PC-9 (cell line): ENCODE measurements around the gene FOXA3. TPM values are rescaled to one million over a fixed set of nuclear protein-coding genes. Genes with fewer than 3 reads are reported as not detected.

Experiments
- BruUV-seq: library from RNA; stranded (reverse); fragments of 400-500 nt; replicated peaks from 2 replicates; lab custom pipeline; 2021; lab: Mats Ljungman, UMichigan
- CTCF ChIA-PET: fragments of 300-600 bp; sonication (Branson Sonifier 250); formaldehyde crosslinking; loops from one replicate; lab custom pipeline; 2022; ENCODE audit warnings: antibody characterized with exemption; lab: Charles Lee
- POLR2A ChIA-PET: fragments of 300-600 bp; sonication (Branson Sonifier 250); formaldehyde crosslinking; loops from one replicate; lab custom pipeline; 2022; ENCODE audit warnings: antibody characterized with exemption; ENCODE audit not compliant: unreplicated experiment; lab: Charles Lee
- DNase-seq, 2 experiments: peaks; one replicate each; pipeline versions ENCODE4 v3.0.0 to v3.0.0-alpha.2; 2015 to 2022; ENCODE audit warnings: mixed read lengths in 1 of 2
- H2AFZ ChIP-seq: fragments of 200-600 bp; sonication (generic); 2 replicates; pipeline ENCODE4 v1.8.1; 2017; ENCODE audit warnings: antibody characterized with exemption
- H3F3A ChIP-seq: fragments of 200-600 bp; sonication (generic); 2 replicates; pipeline ENCODE4 v1.8.1; 2017; ENCODE audit warnings: antibody characterized with exemption, mild to moderate bottlenecking, low read depth; ENCODE audit not compliant: insufficient read depth
- H3K27ac ChIP-seq: fragments of 200-600 bp; sonication (generic); 2 replicates; pipeline ENCODE4 v1.6.1; 2016; ENCODE audit warnings: mixed run types
- H3K27me3 ChIP-seq: fragments of 200-600 bp; sonication (generic); 2 replicates; pipeline ENCODE4 v1.6.1; 2016; ENCODE audit warnings: low read depth, mixed run types; ENCODE audit not compliant: insufficient read depth
- H3K36me3 ChIP-seq: fragments of 200-600 bp; sonication (generic); 2 replicates; pipeline ENCODE4 v1.6.1; 2016; ENCODE audit warnings: low read depth, mixed run types
- H3K4me1 ChIP-seq: fragments of 200-600 bp; sonication (generic); replicated peaks from 2 replicates; pipeline ENCODE4 v1.6.1; 2016; ENCODE audit warnings: mixed run types; ENCODE audit not compliant: insufficient read depth
- H3K4me2 ChIP-seq: fragments of 200-600 bp; sonication (generic); 2 replicates; pipeline ENCODE4 v1.6.1; 2017; ENCODE audit warnings: mixed run types
- H3K4me3 ChIP-seq: fragments of 200-600 bp; sonication (generic); 2 replicates; pipeline ENCODE4 v1.6.1; 2016; ENCODE audit warnings: mixed run types
- H3K79me2 ChIP-seq: fragments of 200-600 bp; sonication (generic); 2 replicates; pipeline ENCODE4 v1.6.1; 2017; ENCODE audit warnings: low read depth, mixed run types
- H3K9me2 ChIP-seq: fragments of 200-600 bp; sonication (generic); 2 replicates; pipeline ENCODE4 v1.8.1; 2017; ENCODE audit warnings: mild to moderate bottlenecking; ENCODE audit not compliant: insufficient read depth
- H3K9me3 ChIP-seq: fragments of 200-600 bp; sonication (generic); 2 replicates; pipeline ENCODE4 v1.8.1; 2016; ENCODE audit warnings: low read depth; ENCODE audit not compliant: insufficient read depth
- H4K20me1 ChIP-seq: fragments of 200-600 bp; sonication (generic); 2 replicates; pipeline ENCODE4 v1.8.1; 2017; ENCODE audit not compliant: insufficient read depth
- CTCF ChIP-seq: fragments of 200-600 bp; sonication (generic); conservative IDR thresholded peaks from 2 replicates; pipeline ENCODE4 v1.6.1; 2017; ENCODE audit warnings: mixed run types, antibody characterized with exemption, mild to moderate bottlenecking, moderate library complexity
- EZH2 ChIP-seq: fragments of 200-600 bp; sonication (generic); IDR thresholded peaks from 2 replicates; pipeline ENCODE4 v1.8.0; 2017; ENCODE audit warnings: antibody characterized with exemption, low read depth
- intact Hi-C: fragments of 100-400 bp; cut with micrococcal nuclease; formaldehyde crosslinking; loops from one replicate; pipeline ENCODE4 v1.10.0; 2022; ENCODE audit not compliant: unreplicated experiment
- total RNA-seq: library from RNA; stranded (reverse); gene quantifications from 2 replicates; pipeline ENCODE4 v1.2.3, GENCODE V29; 2021

Gene FOXA3
- total RNA-seq, 1 experiment from 2014 or later = not detected

- Histone ChIP-seq H2AFZ (peak overlapping the region; percentile 97; the same call in 1 of the 2 replicates), H3F3A (peaks cover 39% of the 10 kb centered on the region), H3K36me3 (peaks cover 16% of the 10 kb centered on the region; the same call in 1 of the 2 replicates), H4K20me1 (no peaks in the 10 kb centered on the region), H3K9me2 (no peaks in the 10 kb centered on the region), H3K79me2 (peaks cover 17% of the 10 kb centered on the region), H3K27me3 (no peaks in the 10 kb centered on the region), H3K4me3 (peak overlapping the region; percentile 95; the same call in 1 of the 2 replicates), H3K4me1 (peaks cover 27% of the 10 kb centered on the region), H3K4me2 (peak overlapping the region; percentile 99), H3K27ac (no peak overlapping the region), H3K9me3 (no peaks in the 10 kb centered on the region)
- no TSS peak for BruUV-seq
- ChIA-PET CTCF (interaction anchor here (0.7 to 1.2 kb wide), 3 partner anchors 89 to 119 kb away, joined by 7 to 15 read pairs (median 13); partner anchors contain the start of gene DMPK), POLR2A (interaction anchor here (0.6 kb wide), 1 partner anchor 154 kb away, joined by 3 read pairs; no protein-coding TSS in a partner anchor)
- intact Hi-C loops = no loop called here
- TF ChIP-seq CTCF (no peak), EZH2 (no peak)
- no peak for DNase-seq
Observed at GRCh38 chr19:45901432-45901911, 37.3 kb downstream of the FOXA3 start.

- peaks cover 17% of the 10 kb centered on the region for H3K79me2 ChIP-seq
- H3K9me2 ChIP-seq = no peaks in the 10 kb centered on the region
- peak within 1 kb of the TSS; percentile 97 for H2AFZ ChIP-seq
- ChIA-PET CTCF (interaction anchor here (0.6 to 1.3 kb wide), 5 partner anchors 85 to 224 kb away, joined by 3 to 15 read pairs (median 4); partner anchors contain the start of gene DMPK), POLR2A (interaction anchor here (0.5 to 1.1 kb wide), 8 partner anchors 39 to 405 kb away, joined by 3 to 14 read pairs (median 4); partner anchors contain the start of genes CCDC61 and RTN2)
- intact Hi-C loops = no loop called here
- no peaks in the 10 kb centered on the region for H4K20me1 ChIP-seq
- no peak for DNase-seq
- BruUV-seq = no TSS peak
- H3K27me3 ChIP-seq = no peaks in the 10 kb centered on the region
- H3F3A ChIP-seq = peaks cover 41% of the 10 kb centered on the region
- H3K4me3 ChIP-seq = peak within 1 kb of the TSS; percentile 95
- H3K4me1 ChIP-seq = peaks cover 32% of the 10 kb centered on the region
- TF ChIP-seq CTCF = no peak
- no peak for TF ChIP-seq EZH2
- H3K27ac ChIP-seq = peak within 1 kb of the TSS; percentile 7
- H3K9me3 ChIP-seq = no peaks in the 10 kb centered on the region
- peak within 1 kb of the TSS; percentile 99 for H3K4me2 ChIP-seq
- H3K36me3 ChIP-seq = peaks cover 16% of the 10 kb centered on the region; the same call in 1 of the 2 replicates
Observed at GRCh38 chr19:45901912-45902650, 38.0 kb downstream of the FOXA3 start, which contains the start of gene MYPOP. MYPOP (minus strand) TSS chr19:45902613; CDS start chr19:45901773, 840 bp downstream.
